AG10803 (cell line): ENCODE measurements around the gene OR3A2.
"Not testable (repeated sequence)": the region's sequence is repeated elsewhere in the genome, so short reads cannot be mapped to it uniquely, and the experiment has no call there.

Source experiments
- DNase-seq: peaks from one replicate; pipeline ENCODE4 v3.0.0; 2010; ENCODE audit warnings: low read depth
- H3K4me3 ChIP-seq: 2 replicates; pipeline ENCODE4 v1.5.1; 2011; ENCODE audit warnings: mild to moderate bottlenecking, low read length, control low read depth
- CTCF ChIP-seq: conservative IDR thresholded peaks from 2 replicates; pipeline ENCODE4 v1.5.1; 2011; ENCODE audit warnings: mild to moderate bottlenecking, low read length, control low read depth, inconsistent platforms

OR3A2 gene

DNA sequence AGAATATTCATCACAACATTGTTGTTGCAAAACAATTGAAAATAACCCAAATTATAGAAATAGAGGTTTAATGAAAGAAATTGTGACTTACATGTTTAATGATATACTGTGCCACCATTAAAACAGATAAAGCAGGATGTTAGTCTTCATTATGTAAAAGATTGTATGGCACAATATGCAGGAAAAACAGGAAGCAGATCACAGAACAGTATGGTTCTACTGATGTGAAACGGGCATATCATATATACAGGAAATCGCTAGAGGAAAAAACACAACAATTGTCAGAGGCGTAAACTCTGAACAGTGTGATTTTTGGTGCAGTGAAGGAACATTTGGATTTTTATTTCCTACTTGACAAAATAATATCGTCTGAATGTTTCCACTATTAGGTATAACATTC is 110.0 kb downstream of the OR3A2 start:
- no peak for TF ChIP-seq CTCF
- no peak overlapping the region for H3K4me3 ChIP-seq
- no peak for DNase-seq

DNA sequence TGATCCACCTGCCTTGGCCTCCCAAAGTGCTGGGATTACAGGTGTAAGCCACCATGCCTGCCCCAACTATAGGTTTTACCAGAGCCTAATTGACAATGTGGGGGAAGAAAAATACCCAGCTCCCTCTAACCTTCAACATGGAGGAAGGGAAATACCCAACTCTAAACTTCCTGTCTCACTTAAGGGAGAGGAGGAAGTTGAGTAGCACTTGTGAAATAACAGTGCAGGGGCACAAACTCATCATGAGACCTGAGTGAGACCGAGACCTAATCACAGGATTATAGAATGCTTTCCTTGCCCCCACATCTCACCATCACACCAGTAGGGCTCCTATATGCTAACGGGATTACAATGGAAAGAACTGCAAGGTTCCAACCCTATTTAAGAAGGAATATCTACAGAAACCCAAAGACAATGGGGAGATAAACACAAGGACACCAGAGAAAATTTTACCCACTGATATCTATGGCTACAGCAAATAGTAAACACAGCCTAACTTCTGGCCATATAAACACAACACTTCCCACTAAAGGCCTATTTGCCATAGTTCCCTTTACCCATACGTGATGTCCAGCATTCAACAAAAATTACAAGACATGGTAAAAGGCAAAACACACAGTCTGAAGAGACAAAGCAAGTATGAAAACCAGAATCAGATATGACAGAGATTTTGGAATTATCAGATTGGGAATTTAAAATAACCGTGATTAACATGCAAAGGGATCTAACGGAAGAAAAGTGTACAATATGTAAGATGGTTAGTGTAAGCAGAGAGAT is 114.8 kb downstream of the OR3A2 start:
- no peak overlapping the region for H3K4me3 ChIP-seq
- no peak for TF ChIP-seq CTCF
- no peak for DNase-seq

DNA sequence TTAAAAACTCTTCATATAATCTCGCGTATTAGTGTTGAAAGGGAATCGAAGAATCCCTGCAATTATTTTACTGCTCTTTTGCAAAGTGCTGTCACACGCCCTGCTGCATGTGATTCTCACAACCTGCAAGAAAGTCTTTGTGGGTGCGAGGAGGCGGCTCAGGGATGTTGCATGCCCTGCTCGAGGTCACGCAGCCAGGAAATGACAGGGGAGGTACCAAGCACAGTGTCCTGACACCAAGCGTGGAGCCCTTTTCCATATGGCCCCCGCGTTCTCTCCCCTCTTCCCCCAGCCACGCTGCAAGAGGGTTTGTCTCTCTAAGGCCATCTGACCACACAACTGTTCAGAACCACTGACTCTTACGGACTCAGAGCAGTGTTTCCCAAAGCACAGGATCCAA is 125.5 kb downstream of the OR3A2 start:
- no peak for DNase-seq
- TF ChIP-seq CTCF = no peak
- H3K4me3 ChIP-seq = no peak overlapping the region

DNA sequence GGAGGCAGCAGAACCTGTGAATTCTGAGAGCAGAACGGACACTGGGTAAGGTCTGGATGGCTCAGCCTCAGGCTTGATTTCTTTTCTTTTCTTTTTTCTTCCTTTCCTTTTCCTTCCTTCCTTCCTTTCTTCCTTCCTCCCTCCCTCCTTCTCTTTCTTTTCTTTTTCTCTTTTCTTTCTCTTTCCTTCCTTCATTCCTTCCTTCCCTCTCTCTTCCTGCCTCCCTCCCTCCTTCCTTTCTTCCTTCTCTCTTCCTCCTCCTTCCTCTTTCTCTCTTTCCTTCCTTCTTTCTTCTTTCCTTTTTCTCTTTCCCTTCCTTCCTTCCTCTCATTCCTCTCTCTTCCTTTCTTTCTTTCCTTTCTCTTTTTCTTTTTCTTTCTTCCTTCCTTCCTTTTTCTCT is 125.9 kb downstream of the OR3A2 start:
- DNase-seq = no peak
- no peak for TF ChIP-seq CTCF
- no peak overlapping the region for H3K4me3 ChIP-seq

DNA sequence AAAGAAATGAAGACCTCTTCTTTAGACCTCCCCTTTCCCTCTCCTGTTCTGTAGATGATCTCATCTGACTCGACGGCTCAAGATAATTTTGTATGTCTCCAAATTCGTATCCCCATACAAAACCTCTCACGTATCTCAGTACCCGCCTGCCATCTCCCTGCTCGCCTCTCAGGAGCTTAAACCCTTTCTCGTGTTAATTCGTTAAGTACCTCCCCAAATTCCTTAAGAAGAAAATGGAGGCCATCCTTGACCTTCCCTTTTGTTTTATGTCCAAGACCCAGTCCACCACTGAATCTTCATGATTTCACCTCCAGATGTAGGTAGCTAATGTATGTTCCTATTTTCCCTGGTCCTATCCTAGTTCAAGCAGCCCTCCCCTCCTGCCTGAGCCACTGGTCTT is 129.5 kb downstream of the OR3A2 start:
- no peak for DNase-seq
- no peak overlapping the region for H3K4me3 ChIP-seq
- TF ChIP-seq CTCF = no peak

- H3K4me3 ChIP-seq, DNase-seq: not testable (repeated sequence)
Observed at GRCh38 chr17:3249013-3249412, 137.1 kb downstream of the OR3A2 start.

DNA sequence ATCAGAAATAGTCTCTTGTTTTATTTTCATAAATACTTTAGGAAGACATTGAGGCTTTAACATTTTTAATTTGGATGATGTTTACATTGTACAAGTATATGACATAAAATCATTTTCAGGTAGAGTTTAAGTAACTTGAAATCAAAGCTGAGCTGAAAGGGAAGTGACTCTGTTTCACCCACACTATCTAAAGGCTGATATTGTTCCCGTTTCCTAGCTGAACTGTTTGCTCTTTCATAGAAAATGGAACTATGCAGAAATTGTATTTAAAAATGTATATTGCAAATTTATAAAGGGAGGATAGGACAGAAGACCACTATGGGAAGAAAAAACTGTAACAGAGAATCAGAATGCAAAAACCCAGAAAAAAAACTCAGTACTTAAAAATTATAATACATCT is 141.3 kb downstream of the OR3A2 start:
- not testable (repeated sequence) for H3K4me3 ChIP-seq, DNase-seq

DNA sequence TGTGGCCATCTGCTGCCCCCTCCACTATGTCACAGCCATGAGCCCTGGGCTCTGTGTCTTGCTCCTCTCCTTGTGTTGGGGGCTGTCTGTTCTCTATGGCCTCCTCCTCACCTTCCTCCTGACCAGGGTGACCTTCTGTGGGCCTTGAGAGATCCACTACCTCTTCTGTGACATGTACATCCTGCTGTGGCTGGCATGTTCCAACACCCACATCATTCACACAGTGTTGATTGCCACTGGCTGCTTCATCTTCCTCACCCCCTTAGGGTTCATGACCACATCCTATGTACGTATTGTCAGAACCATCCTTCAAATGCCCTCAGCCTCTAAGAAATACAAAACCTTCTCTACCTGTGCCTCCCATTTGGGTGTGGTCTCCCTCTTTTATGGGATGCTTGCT is 145.1 kb downstream of the OR3A2 start:
- H3K4me3 ChIP-seq, DNase-seq: not testable (repeated sequence)

- not testable (repeated sequence) for DNase-seq, H3K4me3 ChIP-seq
Observed at GRCh38 chr17:3238685-3239084, 147.4 kb downstream of the OR3A2 start.

- not testable (repeated sequence) for DNase-seq, H3K4me3 ChIP-seq
Observed at GRCh38 chr17:3232300-3232699, 153.8 kb downstream of the OR3A2 start.
